KBM-7 (cell line): ENCODE data around the gene TTLL12.

ENCODE experiments used
- DNase-seq: peaks from one replicate; pipeline ENCODE4 v3.0.0-alpha.2; 2015
- in situ Hi-C: fragments of 300-500 bp; cut with MboI; formaldehyde crosslinking; loops from 2 replicates; pipeline ENCODE4 v1.14.3; 2020; ENCODE audit warnings: low sequenced_read_pairs, low pct_unique_long_range_greater_than_20kb, mixed read lengths

Gene TTLL12

GRCh38 chr22:43186272-43187170, at the start of gene TTLL12:
Gene TTLL12, minus strand, starts transcription at chr22:43187134. Its CDS starts 65 bp downstream, at chr22:43187069.
- DNase-seq, result peak; percentile 45
- in situ Hi-C loops, result no loop called here

- in situ Hi-C loops, result no loop called here
- DNase-seq, result no peak
Observed at GRCh38 chr22:43235445-43236409, 48.8 kb upstream of the TTLL12 start.

- in situ Hi-C loops, result no loop called here
Observed at GRCh38 chr22:43234264-43234988, 47.5 kb upstream of the TTLL12 start.

DNA sequence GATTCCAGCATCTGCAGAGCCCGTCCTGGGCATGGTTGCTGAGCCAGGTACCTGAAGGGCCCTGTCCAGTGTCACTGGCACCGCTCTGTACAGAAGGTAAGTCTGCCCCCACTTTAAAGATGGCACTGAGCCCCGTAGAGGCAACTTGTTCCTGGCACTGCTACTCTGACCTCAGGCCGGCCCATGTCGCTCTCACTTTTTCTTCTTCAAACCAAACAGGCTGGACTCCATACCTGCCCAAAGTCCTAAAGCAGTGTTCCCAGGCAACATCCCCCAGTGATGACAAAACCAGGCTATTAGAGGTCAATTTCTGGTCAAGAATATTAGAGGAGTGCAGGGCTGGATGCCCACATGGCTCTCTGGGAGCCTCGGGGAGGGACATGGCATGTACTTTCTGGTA, 46.6 kb upstream of the TTLL12 start:
- no peak for DNase-seq
- in situ Hi-C loops, result no loop called here

More at GRCh38 chr22:43234264-43234988, 47.5 kb upstream of the TTLL12 start:
- no peak for DNase-seq

DNA sequence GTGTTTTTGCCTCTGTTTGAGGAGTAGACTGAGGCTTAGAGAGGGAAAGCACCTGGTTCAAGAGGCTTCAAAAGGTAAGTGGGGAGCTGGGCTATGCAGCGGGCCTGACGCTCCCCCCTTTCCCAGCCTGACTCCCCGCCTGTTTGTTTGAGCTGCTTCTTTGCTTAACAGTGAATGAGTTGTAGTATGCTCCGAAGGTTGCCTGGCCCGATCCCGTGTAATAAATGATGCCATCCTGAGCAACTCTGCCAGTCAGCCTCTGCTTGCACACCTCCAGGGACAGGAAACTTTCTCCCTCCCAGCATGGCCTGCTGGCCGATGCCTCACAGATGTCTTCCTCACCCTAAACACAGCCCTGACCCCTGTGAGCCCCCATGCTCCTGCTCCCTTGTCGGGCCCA, 45.5 kb upstream of the TTLL12 start:
- DNase-seq, result no peak
- in situ Hi-C loops, result no loop called here

DNA sequence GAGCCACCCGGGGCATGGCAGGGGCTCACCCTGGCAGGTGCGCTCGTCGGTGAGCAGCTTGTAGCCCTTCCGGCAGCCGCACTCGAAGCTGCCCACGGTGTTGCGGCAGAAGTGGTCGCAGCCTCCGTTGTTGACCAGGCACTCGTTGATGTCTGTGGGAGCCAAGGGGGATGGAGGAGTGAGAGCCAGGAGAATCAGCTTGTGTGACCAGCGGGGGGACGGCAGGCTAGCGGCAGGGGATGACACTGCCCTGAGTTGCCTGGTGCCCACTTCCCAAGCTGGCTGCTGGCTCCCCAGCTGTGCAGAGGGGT, 44.7 kb upstream of the TTLL12 start:
- no peak for DNase-seq
- in situ Hi-C loops, result no loop called here

DNA sequence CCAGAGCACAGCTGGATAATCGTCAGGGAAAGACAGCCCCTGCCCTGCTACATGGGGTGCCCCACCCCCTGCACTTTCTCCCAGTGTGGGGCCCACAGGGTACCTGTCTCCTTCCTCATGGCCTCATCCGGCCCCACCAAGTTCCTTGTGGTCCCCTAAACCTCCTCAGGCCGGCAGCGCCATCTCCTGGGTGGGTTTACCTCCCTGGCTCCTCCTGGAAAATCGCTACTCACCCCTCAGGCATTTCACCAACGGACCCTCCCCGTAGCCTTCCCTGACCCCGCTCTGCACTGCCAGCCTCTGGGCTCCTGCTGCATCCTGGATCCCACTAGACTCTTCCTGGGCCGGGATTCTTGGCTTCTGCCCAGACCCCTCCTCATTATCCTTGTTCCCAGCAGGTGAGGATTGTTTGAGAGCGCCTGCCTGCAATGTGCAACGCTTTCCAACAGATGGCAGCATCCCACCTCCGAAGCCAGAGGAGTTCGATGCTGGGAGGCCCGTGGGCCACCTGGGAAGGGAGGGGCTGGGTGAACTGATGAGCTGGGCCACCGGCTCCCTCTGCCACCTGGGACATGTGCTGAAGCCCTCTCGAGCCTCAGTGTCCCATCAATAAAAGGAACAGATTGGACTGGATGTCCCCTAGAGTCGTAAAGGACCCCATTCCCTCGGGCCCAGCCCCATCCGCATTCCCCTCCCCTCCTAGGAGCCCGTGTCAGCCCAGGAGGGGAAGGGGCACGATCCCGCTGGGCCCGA, 44.2 kb upstream of the TTLL12 start:
- DNase-seq, result peak; percentile 76
- in situ Hi-C loops, result no loop called here

DNA sequence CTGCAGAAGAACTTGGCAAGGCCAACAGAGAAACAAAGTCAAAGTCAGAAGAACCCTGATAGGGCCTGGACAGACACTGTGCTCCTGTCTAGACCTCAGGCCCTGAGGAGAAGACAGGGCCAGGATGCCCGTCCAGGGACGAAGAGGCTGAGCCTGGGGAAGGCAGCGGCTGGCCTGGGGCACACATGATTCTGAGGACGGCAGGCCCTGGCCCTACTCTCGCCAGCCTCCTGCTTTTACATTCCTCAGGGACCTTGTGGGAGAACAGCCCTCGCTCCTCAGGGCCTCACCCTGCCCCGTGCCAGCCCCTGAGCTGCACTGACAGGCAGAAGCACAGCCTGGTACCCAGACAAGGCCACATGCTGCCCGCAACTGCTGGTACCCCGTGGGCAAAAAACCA, 43.6 kb upstream of the TTLL12 start:
- in situ Hi-C loops, result no loop called here

GRCh38 chr22:43228863-43229262, 41.9 kb upstream of the TTLL12 start:
- no peak for DNase-seq
- in situ Hi-C loops, result no loop called here

More for the DNA sequence above, 43.6 kb upstream of the TTLL12 start:
- DNase-seq, result no peak

- in situ Hi-C loops, result no loop called here
- peak; percentile 60 for DNase-seq
Observed at GRCh38 chr22:43228330-43228729, 41.4 kb upstream of the TTLL12 start.

DNA sequence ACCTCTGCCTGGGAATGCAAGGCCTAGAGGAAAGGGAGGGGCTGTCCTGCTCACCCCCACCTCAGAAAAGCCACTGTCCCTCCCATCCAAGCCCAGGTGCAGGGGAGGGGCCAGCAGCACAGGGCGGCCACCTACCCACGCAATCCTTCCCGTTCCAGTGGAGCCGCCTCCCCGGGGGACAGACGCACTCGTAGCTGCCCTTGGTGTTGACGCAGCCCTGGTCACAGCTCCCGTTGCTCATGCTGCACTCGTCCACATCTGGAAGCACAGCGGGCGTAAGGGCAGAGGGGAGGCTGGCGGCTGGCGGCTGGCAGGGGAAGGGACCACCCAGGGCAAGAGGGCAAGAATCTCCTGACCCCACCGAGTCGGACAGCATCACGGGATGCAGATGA, 40.3 kb upstream of the TTLL12 start:
- in situ Hi-C loops, result no loop called here
- no peak for DNase-seq

DNA sequence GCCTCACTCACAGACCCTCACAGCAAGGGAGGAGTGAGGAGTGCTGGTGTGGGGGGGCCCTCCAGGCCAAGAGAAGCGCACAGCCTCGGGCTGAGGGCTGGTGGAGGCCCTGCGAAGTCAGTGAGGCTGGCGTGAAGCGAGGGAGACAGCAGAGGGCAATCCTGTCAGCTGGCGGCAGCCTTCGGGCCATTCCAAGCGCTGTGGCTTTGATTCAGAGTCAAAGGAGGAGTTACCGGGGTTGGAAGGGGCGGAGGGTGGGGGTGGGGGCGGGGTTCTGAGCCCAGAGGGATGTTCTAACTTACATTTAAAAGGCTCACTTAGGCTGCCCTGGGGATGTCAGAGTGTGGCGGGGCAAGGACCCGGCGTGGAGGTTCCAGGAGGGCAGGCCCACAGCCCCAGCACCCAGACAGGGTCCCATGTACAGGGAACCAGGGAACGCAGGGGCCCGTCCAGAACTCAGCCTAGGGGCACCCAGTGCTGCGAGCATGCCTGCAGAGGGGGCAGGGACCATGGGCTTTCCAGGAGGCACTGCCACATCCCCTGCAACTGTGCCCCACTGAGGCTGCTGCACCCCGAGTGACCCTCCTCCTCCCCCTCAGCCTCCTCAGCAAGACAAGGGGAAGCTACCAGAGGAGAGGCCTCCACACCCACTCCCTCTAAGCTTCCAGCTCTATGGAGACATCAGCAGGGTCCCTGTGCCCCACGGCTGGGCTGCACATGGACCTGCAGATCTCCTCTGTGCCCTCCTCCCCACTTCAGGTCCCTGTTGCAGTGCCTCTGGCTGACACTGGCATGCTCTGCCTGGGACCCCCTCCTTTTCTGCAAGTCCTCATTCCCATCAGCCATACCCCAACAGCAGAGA, 39.7 kb upstream of the TTLL12 start:
- in situ Hi-C loops, result no loop called here
- DNase-seq, result no peak

DNA sequence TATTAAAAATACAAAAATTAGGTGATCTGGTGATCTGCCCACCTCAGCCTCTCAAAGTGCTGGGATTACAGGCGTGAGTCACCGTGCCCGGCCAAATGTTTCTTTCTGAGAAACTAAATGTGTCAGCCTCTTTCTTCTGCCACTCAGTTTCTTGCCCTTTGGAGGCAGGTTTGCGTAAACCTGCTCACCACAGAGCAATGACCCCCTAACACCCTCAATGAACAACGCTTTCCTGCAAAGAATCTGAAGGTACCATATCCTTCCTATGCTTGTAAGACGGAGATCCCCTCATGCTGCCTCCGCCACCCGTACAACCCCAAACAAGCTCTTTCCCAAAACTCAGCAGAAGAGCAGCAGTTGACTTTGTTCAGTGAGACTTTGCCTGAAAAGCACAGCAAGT, 38.7 kb upstream of the TTLL12 start:
- no peak for DNase-seq
- in situ Hi-C loops, result no loop called here

DNA sequence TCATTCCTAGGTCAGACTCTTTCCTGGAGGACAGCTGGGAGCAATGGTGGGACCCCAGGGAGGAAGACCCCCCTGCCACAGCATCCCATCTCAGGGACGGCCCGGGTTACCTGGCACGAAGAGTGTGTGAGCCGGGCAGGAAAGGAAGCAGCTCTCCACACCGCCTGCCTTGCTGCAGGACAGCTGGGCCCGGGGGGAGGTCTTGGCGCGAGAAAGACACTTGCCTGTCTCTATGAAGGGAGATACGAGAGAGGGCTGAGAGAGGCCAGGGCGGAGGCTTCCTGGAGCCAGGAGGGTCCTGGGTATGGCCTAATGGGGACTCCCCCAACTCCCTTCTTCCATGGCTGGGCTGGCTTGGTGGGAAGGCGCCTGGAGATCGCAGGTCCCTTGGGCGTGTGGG, 36.1 kb upstream of the TTLL12 start:
- DNase-seq, result no peak
- in situ Hi-C loops, result no loop called here

DNA sequence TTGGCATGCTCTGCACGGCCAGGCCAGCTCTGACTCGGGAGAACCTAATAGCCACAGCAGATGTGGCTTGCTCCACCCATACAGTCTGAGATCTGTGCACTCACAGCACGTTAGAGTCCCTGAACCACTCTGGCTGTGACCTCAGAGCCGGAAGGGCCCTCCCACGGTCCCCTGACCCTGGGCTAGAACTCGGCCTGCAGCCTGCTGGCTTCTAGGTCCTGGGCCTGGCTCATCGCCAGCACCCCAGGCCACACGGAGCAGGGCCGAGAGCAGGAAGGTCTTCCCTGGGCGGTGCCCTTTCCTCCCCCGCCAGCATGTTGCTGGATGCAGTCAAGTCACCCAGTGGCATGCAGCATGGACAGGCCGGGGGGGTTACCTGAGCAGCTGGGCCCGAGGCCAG, 35.3 kb upstream of the TTLL12 start:
- no peak for DNase-seq
- in situ Hi-C loops, result no loop called here

DNA sequence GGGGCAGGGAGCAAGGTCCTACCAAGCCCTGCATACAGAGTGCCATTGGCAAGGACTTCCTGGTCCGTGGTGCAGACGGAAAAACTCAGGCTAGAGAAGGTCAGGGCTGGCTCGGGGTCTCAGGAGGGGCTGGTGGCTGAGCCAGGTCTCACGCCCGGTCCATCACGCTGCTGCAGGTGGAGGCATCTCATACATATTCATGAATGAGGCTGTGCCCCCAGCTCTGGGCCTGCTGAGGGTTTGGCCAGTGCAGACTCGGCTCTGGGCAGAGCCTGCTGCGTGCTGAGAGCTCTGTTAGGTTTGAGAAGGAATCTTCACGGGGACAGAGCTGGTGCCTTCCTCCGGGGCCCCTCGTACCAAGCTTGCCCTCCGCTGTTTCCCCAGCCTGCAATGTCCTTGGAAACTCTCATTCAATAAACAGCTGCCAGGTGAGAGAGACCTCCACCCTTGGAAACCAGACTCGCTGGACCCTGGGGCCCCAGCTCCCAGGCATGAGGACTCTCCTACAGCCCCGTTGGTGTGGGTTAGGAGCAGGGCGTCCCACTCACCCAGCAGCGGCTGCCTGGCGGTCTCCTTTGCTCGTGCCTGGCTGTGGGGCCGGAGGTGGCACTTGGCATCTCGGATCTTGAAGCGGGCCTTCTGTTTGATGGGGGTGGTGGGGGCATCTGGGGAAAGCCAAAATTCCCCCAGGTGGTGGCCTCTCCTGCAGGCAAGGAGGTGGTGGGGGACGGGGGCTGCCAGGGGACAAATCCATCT, 33.9 kb upstream of the TTLL12 start:
- in situ Hi-C loops, result no loop called here
- no peak for DNase-seq

DNA sequence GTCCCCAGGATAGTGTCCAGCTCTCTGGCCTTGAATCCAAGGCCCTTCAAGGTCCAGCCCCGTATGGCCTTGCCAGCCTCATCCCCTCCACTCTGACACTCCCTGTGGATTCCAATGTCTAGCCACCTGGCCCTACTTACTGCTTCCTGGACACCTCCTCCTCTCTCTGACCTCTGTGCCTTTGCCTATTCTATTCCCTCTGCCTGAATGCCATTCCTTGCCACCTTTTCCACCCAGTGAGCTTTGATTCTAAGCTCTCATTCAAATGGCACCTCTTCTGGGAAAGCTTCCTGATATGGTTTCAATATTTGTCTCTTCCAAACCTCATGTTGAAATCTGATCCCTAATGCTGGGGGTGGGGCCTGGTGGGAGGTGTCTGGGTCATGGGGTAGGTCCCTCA, 31.9 kb upstream of the TTLL12 start:
- no peak for DNase-seq
- in situ Hi-C loops, result no loop called here
